Ishikawa (cell line): ENCODE measurements around the gene TMEM242.

ENCODE experiments used
- RAD21 ChIP-seq: IDR thresholded peaks from 2 replicates; pipeline ENCODE4 v1.6.1; 2012; ENCODE audit warnings: low read depth
- TAF1 ChIP-seq: IDR thresholded peaks from 2 replicates; pipeline ENCODE4 v1.6.1; 2012; ENCODE audit warnings: low read depth, mild to moderate bottlenecking
- TF ChIP-seq, protein P1 (sequence below): IDR thresholded peaks from 2 replicates; pipeline ENCODE4 v1.6.1; 2012; ENCODE audit warnings: low read depth, mild to moderate bottlenecking

DNA sequence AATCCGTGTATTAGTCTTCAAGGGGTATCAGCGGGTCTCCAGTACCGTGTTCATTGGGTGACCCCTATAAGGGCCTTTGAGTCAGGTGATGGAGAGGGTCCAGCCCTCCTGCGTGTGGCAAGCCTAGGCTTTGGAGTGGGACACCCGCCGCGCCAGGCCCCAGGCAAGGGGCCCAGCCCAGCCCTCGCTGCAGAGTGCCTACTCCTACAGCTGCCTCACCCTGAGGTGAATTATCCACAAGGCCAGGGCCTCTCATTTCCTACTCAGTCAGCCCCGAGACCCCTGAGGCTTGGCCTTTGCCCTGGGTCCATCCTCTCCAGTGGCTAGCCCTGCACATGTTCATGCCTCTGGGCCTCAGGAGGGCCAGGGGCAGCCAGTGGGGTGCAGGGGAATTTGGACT, 45.1 kb downstream of the TMEM242 start:
- TF ChIP-seq, protein P1, sequence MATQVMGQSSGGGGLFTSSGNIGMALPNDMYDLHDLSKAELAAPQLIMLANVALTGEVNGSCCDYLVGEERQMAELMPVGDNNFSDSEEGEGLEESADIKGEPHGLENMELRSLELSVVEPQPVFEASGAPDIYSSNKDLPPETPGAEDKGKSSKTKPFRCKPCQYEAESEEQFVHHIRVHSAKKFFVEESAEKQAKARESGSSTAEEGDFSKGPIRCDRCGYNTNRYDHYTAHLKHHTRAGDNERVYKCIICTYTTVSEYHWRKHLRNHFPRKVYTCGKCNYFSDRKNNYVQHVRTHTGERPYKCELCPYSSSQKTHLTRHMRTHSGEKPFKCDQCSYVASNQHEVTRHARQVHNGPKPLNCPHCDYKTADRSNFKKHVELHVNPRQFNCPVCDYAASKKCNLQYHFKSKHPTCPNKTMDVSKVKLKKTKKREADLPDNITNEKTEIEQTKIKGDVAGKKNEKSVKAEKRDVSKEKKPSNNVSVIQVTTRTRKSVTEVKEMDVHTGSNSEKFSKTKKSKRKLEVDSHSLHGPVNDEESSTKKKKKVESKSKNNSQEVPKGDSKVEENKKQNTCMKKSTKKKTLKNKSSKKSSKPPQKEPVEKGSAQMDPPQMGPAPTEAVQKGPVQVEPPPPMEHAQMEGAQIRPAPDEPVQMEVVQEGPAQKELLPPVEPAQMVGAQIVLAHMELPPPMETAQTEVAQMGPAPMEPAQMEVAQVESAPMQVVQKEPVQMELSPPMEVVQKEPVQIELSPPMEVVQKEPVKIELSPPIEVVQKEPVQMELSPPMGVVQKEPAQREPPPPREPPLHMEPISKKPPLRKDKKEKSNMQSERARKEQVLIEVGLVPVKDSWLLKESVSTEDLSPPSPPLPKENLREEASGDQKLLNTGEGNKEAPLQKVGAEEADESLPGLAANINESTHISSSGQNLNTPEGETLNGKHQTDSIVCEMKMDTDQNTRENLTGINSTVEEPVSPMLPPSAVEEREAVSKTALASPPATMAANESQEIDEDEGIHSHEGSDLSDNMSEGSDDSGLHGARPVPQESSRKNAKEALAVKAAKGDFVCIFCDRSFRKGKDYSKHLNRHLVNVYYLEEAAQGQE, result no peak
- TF ChIP-seq RAD21 (no peak), TAF1 (no peak)
